Measurements from ENCODE around the gene ZNF275. TPM values are rescaled to one million over a fixed set of nuclear protein-coding genes. Genes with fewer than 3 reads are reported as not detected.

ZNF275 gene
- total and polyA plus RNA-seq, 2 of the 8 experiments (the other 6 are each of a cell fraction or from before 2014, with no cell fraction given), result 8.2 to 9.1 TPM

DNA sequence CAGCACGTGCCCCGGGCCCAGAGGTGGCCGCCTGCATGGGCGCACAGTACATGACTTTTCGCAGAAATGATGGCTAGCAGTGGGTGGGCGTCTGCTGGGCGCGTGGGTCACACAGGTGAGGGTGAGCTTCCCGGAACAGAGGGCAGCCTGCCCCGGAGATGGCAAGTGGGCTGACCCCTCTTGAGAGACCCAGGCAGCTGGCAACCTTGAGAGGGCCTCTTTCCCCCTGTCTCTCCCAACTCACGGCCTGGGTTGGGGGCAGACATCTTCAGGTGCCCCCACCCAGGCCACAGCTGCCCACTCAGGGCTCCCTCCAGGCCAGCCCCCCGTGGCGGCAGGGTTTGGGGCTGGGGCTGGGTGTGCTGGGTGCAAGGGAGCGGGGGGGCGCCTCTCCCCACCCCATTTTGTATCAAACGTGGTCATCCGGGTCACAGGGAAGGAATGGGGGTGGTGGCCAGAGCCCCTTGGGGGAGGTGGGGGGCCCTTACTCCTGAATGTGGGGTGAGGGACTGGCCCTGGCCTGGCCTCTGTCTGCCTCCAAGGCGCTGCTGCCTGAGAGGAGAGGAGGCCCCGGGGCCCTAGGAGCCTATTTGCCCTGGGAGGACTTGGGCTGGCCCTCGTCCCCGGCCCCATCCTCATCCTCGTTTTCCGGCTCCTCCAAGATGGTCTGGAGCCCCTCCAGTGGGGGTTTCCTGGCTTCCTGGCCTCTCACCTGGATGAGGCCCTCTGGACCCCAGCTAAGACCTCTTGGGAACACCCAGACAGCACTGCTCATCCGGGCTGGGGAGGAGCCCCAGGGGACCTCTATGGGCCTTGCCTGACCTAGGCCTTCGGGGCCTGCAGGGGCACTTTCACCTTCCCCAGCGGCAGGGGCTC lies 62.6 kb downstream of the ZNF275 start:
- H3K4me1 ChIP-seq (replicated peaks in 1 of 4; ENCODE audit: control insufficient read depth in 3 of 4, insufficient read depth in 4 of 4, low read length in 3 of 4), result no peaks in the 10 kb centered on the region
- H2AFZ ChIP-seq (ENCODE audit: low read length), result no peak overlapping the region
- H3K27ac ChIP-seq (ENCODE audit: low read depth, low read length), result no peak overlapping the region
- H3K18ac ChIP-seq (ENCODE audit: extremely low read depth, low read length), result no peak overlapping the region
- no peak overlapping the region for H2AK5ac ChIP-seq (ENCODE audit: low read depth, low read length)
- no peaks in the 10 kb centered on the region for H4K20me1 ChIP-seq (replicated peaks in 1 of 2; ENCODE audit: control insufficient read depth in 1 of 2, insufficient read depth in 2 of 2, low read length in 2 of 2)
- POLR2A ChIA-PET (ENCODE audit: partially characterized antibody), result no interaction called here
- no peak overlapping the region for H2BK5ac ChIP-seq (ENCODE audit: low read depth, low read length)
- H2BK120ac ChIP-seq (replicated peaks; ENCODE audit: low read depth, low read length), result no peak overlapping the region
- H4K8ac ChIP-seq (ENCODE audit: extremely low read depth, insufficient read depth, low read length), result no peak overlapping the region
- H3K4ac ChIP-seq (replicated peaks; ENCODE audit: insufficient read length, low read depth, low read length), result no peak overlapping the region
- H4K91ac ChIP-seq (replicated peaks; ENCODE audit: insufficient read length, low read length), result no peak overlapping the region
- no peaks in the 10 kb centered on the region for H3K79me1 ChIP-seq (ENCODE audit: low read depth, low read length)
- H3K23ac ChIP-seq (ENCODE audit: insufficient read length), result no peak overlapping the region
- no CpG with 5 or more reads among the region's 26 CpGs for WGBS, 2 experiments (ENCODE audit: extremely low coverage in 1 of 2, insufficient coverage in 1 of 2, insufficient read length in 1 of 2, insufficient replicate concordance in 2 of 2, low coverage in 1 of 2, low lambda C conversion rate in 2 of 2, missing lambda C conversion rate in 1 of 2)
- peaks cover 4% of the 10 kb centered on the region; the same call in 1 of the 2 replicates for H3K23me2 ChIP-seq (ENCODE audit: low read depth, low read length)
- no peaks in the 10 kb centered on the region; a peak in 1 of 4 replicates for H3K9me3 ChIP-seq (ENCODE audit: insufficient read depth in 2 of 2, low read depth in 1 of 2, low read length in 1 of 2)
- CTCF ChIA-PET (ENCODE audit: partially characterized antibody), result no interaction called here
- no peak overlapping the region for H3K4me2 ChIP-seq (ENCODE audit: insufficient read depth in 1 of 2, low read depth in 2 of 2, low read length in 2 of 2)
- H2BK15ac ChIP-seq (ENCODE audit: low read length), result no peak overlapping the region
- H4K5ac ChIP-seq (ENCODE audit: insufficient read length, low read depth, low read length), result no peak overlapping the region
- no peak overlapping the region for H3K9ac ChIP-seq (replicated peaks in 1 of 4; ENCODE audit: extremely low read depth in 1 of 4, low read depth in 3 of 4, low read length in 3 of 4)
- no peaks in the 10 kb centered on the region; a peak in 1 of 7 replicates for H3K27me3 ChIP-seq (replicated peaks in 1 of 4; ENCODE audit: control insufficient read depth in 3 of 4, extremely low read depth in 1 of 4, insufficient read depth in 3 of 4, low read length in 3 of 4)
- no peaks in the 10 kb centered on the region for H3K79me2 ChIP-seq (ENCODE audit: control insufficient read depth in 1 of 2, insufficient read depth in 2 of 2, low read length in 2 of 2)
- DNase-seq (ENCODE audit: low read depth in 1 of 2, low spot score in 2 of 2) (no peak), FAIRE-seq (no peak)
- H2BK20ac ChIP-seq (ENCODE audit: low read length), result no peak overlapping the region
- no peak overlapping the region for H2BK12ac ChIP-seq (ENCODE audit: low read depth, low read length)
- H3K4me3 ChIP-seq (ENCODE audit: extremely low read depth in 1 of 4, insufficient read depth in 2 of 4, low read depth in 3 of 4, low read length in 4 of 4), result no peak overlapping the region
- TF ChIP-seq TCF12 (IDR thresholded peaks at IDR 0.05; ENCODE audit: low read depth, low read length), result no peak
- no peak for TF ChIP-seq GABPA (IDR thresholded peaks at IDR 0.05; ENCODE audit: borderline replicate concordance, insufficient read depth, low read length)
- no peak for TF ChIP-seq CTBP2 (IDR thresholded peaks at IDR 0.05; ENCODE audit: borderline replicate concordance, insufficient read depth, insufficient read length, low read length)
- no peak for TF ChIP-seq YY1 (IDR thresholded peaks at IDR 0.05; ENCODE audit: low read depth, low read length)
- no peak for TF ChIP-seq CEBPB (IDR thresholded peaks at IDR 0.05; ENCODE audit: low read depth, low read length)
- TF ChIP-seq, protein P1, sequence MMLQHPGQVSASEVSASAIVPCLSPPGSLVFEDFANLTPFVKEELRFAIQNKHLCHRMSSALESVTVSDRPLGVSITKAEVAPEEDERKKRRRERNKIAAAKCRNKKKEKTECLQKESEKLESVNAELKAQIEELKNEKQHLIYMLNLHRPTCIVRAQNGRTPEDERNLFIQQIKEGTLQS (IDR thresholded peaks at IDR 0.05; ENCODE audit: insufficient read depth, low read depth, low read length), result no peak
- no peak for TF ChIP-seq SIX5 (IDR thresholded peaks at IDR 0.05; ENCODE audit: low read depth, low read length)
- no peak for TF ChIP-seq BRCA1 (IDR thresholded peaks at IDR 0.05; ENCODE audit: low read depth, low read length)
- no peak for TF ChIP-seq BCL11A (IDR thresholded peaks at IDR 0.05; ENCODE audit: low read depth in 2 of 2, low read length in 2 of 2)
- TF ChIP-seq RAD21 (IDR thresholded peaks at IDR 0.05 in 1 of 2, conservative IDR thresholded peaks at IDR 0.05 in 1 of 2; ENCODE audit: low read depth in 2 of 2, low read length in 2 of 2), result no peak
- no peak for TF ChIP-seq JUND (IDR thresholded peaks at IDR 0.05; ENCODE audit: low read length)
- no peak overlapping the region for H3K56ac ChIP-seq (replicated peaks; ENCODE audit: insufficient read length, low read depth, low read length)
- no peak overlapping the region for H3K14ac ChIP-seq (ENCODE audit: insufficient read length)
- no peaks in the 10 kb centered on the region for H3K36me3 ChIP-seq (ENCODE audit: control insufficient read depth in 2 of 4, insufficient read depth in 4 of 4, low read length in 3 of 4)

Measured in H1 (cell line).